Vagina (tissue), 2 donors: ENCODE data around the gene IL10RA.

Source experiments
- POLR2AphosphoS5 ChIP-seq, 2 donors: sonication (generic); formaldehyde crosslinking; IDR thresholded peaks; one replicate each; pipeline ENCODE4 v1.9.0; 2017; ENCODE audit warnings: antibody characterized with exemption in 2 of 2, mild to moderate bottlenecking in 2 of 2, low read depth in 1 of 2; ENCODE audit not compliant: insufficient read depth in 1 of 2
- TF ChIP-seq, protein P1 (sequence below), 3 experiments: fragments of 450-650 bp in 2 of 3; fragments of 200-600 bp in 1 of 3; sonication (generic) in 1 of 3; IDR thresholded peaks; one replicate each; pipeline ENCODE4 v1.5.1; 2017 to 2019; ENCODE audit warnings: antibody characterized with exemption in 3 of 3, mild to moderate bottlenecking in 2 of 3, moderate library complexity in 2 of 3

DNA sequence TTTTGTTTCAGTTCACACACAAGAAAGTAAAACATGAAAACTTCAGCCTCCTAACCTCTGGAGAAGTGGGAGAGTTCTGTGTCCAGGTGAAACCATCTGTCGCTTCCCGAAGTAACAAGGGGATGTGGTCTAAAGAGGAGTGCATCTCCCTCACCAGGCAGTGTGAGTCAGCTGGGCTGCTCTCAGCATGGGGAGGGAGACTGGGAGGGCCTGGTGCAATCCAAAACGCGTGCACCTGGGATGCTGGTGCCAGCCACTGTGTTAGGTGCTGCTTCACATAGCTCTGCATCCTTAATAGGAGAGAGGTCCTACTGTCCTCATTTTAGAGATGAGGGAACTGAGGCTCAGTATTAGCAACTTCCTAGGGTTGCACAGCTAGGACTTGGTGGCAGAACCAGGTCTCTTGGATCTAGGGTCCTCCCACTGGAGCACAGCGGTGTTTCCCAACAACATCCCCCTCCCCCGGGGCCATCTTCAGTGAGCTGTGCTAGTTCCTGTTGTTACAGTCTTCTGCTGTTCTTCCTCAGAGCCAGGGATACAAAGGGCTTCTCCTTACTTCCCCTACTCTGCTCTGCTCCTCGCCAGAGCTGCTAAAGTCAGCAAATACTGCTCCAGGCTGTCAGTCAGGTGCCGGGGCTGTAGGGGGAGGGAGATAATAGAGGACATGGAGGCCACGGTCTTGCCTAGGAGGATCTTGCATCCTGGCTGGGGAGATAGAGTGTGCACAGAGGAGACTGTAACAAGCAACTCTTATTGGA, 8.0 kb downstream of the IL10RA start:
- TF ChIP-seq, protein P1, sequence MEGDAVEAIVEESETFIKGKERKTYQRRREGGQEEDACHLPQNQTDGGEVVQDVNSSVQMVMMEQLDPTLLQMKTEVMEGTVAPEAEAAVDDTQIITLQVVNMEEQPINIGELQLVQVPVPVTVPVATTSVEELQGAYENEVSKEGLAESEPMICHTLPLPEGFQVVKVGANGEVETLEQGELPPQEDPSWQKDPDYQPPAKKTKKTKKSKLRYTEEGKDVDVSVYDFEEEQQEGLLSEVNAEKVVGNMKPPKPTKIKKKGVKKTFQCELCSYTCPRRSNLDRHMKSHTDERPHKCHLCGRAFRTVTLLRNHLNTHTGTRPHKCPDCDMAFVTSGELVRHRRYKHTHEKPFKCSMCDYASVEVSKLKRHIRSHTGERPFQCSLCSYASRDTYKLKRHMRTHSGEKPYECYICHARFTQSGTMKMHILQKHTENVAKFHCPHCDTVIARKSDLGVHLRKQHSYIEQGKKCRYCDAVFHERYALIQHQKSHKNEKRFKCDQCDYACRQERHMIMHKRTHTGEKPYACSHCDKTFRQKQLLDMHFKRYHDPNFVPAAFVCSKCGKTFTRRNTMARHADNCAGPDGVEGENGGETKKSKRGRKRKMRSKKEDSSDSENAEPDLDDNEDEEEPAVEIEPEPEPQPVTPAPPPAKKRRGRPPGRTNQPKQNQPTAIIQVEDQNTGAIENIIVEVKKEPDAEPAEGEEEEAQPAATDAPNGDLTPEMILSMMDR (IDR thresholded peaks at IDR 0.05), result no peak
- no peak for TF ChIP-seq POLR2AphosphoS5 (IDR thresholded peaks at IDR 0.05; ENCODE audit: insufficient read depth in 1 of 2, low read depth in 1 of 2)
